Superior temporal gyrus (tissue), 1 donor: ENCODE measurements around the gene RAMACL.
"Not testable (repeated sequence)": the region's sequence is repeated elsewhere in the genome, so short reads cannot be mapped to it uniquely, and the experiment has no call there.

Source experiments
- DNase-seq: peaks from one replicate; pipeline ENCODE4 v3.0.0-alpha.2; 2016; ENCODE audit errors: extremely low spot score

RAMACL gene

GRCh38 chr6:166595949-166596348 lies 9.5 kb upstream of the RAMACL start:
- no peak for DNase-seq

- no peak for DNase-seq
These were observed 8.7 kb upstream of the RAMACL start for GRCh38 chr6:166595061-166595780.

GRCh38 chr6:166592821-166593220 lies 6.3 kb upstream of the RAMACL start:
- no peak for DNase-seq

- no peak for DNase-seq
These were observed 5.6 kb upstream of the RAMACL start for GRCh38 chr6:166591961-166592520.

DNA sequence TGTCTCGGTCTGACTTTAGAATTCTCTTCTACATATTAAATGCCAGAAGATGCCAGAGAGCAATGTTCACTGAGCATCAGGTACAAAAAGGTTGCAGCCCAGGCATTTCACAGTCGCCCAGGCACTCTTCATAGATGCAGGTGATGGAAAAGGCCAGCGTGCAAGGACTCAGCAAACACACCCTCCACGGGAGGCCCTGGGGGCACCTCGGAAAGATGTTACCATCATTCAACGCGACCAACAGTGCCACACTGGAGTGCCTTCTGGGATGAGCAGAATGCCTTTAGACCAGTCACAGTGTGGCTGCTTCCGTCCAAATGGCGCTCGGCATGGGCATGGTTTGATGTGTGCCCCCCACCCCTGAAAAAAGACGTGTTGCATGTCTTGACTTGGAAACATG lies 4.5 kb upstream of the RAMACL start:
- no peak for DNase-seq

DNA sequence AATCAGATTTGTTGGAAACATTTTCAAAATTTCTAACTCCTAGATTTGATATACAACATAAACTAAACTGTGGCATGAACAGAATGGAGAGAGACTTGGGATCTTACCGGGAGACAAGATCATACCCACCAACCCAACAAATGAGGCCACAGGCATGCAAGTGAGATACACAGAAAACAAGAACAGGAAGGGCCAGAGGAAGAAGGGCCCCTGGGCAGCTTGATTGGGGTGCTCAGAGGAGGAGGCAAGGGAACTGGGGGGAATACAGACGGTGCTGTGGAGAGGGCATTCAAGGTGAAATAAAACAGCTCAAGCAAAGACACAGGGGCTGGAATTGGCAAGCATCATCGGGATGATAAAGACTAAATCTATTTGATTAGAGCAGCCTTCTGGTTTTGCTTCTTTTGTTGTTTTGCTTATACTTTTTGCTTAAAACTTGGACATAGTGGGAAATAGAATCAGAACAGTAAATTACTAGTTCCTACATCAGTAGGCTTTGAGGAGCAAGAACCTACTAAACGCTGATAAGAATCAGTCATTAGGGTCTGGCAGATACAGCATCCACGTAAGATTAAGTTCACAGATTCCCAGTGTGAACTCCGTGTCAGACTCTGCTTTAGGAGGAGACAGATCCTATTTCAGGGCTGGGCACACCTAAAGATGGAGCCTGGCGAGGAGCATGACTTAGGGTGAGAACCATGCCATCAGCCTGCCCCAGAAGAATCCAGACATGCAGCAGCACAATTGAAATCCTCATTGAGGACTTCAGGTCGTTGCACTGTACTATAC lies 3.5 kb upstream of the RAMACL start:
- DNase-seq: no peak

GRCh38 chr6:166589337-166589731 lies 2.9 kb upstream of the RAMACL start:
- DNase-seq: no peak

DNA sequence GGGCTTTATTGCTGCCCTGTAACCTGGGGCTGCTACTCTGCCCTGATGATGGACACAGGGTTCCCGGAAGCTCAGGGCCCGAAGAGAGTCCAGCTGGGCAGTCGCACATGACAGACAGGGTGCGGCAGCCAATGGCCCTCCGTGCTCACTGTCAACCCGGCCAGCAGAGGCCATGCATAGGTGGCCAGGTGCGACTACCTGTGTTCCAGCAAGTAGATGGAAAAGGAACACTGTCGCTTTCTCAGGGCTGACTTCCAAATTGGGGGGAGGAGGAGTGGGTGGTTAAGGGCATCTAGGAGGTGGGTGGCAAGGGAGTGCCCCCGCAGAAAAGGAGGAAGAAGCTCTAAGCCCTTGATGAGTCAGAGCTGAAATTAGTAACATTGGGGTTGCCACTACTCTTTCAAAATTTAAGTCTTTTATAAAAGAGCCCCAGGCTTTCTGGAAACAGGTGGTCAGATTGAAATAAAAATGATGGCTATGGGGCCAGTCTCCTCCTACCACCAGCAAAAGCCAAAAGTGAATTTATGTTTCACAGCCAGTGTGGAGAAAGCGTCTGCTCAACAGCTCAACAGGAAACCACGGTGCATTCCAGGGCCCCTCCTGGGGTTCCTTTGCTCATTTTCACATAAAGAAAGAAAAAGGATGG lies 2.3 kb upstream of the RAMACL start:
- DNase-seq: no peak

DNA sequence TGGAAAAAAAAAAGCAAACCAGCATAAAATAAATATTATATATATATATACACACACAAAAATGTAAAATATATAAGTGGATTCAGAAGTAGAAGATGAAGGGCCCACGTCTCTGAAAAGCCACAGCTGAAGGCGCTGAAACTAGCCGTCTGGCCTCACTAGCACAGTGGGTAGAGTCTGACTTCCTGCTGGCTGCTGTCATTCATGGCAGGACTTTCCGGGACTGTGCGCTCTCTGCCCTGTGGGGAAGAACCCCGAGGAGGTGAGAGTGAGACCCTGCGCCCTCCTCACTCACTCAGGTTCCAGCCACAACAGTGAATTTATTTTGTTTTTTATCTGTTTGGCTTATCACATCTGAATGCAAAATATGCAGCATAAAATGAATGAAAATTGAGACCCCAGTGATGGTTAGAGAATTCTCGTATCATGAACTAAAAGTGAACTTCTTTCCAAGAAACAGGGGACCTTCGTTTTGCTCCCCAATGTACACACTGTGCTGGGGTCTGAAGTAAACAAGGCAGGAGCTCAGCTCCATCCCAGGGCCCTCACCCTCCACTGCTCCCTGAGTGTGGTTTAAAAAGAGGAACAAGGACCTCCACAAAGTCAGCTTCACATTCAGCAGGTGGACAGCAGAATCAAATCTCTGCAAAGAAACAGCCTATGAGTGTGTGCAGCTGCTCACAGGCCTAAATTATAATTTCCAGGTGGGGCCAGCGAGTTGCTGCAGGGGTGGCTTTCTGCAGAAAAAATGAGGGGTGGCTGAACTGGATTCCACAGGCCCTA lies 1.3 kb upstream of the RAMACL start:
- no peak for DNase-seq

GRCh38 chr6:166584853-166585429 lies 1.5 kb downstream of the RAMACL start:
- DNase-seq: peak; percentile 56

DNA sequence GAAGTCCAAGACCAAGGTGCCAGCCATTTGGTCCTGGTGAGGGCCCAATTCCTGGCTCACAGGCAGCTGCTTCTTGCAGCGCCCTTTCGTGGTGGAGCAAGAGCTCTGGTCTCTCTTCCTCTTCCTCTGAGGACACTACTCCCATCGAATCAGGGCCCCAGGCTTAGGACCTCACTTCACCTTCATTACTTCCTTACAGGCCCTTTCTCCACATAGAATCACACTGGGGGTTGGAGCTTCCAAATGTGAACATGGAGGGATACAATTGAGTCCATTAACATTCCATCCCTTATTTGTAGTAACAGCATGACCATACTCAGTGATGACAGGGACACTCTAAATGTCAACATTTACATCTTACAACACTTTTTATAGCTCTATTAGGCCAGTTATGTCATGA lies 2.3 kb downstream of the RAMACL start:
- no peak for DNase-seq

GRCh38 chr6:166583230-166583965 lies 3.1 kb downstream of the RAMACL start:
- no peak for DNase-seq

GRCh38 chr6:166582258-166582657 lies 4.2 kb downstream of the RAMACL start:
- DNase-seq: no peak

GRCh38 chr6:166581801-166582200 lies 4.7 kb downstream of the RAMACL start:
- not testable (repeated sequence) for DNase-seq

DNA sequence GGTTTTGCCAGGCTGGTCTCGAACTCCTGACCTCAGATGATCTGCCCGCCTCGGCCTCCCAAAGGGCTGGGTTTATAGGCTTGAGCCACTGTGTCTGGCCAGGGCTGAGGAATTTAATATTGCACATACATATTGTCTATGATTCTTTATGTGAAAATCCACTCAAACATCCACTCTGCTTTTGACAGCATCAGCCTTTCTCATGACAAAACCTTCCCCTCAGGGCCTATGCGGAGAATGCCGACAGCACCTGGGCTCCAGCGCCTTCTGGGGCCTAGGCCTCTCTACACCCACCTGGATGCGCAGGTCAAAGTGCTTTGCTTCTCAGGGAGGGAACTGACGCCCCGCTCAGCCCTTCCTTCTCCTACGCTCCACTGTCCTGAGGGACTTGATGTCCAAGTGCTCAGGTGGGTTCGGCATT lies 5.4 kb downstream of the RAMACL start:
- DNase-seq: no peak

DNA sequence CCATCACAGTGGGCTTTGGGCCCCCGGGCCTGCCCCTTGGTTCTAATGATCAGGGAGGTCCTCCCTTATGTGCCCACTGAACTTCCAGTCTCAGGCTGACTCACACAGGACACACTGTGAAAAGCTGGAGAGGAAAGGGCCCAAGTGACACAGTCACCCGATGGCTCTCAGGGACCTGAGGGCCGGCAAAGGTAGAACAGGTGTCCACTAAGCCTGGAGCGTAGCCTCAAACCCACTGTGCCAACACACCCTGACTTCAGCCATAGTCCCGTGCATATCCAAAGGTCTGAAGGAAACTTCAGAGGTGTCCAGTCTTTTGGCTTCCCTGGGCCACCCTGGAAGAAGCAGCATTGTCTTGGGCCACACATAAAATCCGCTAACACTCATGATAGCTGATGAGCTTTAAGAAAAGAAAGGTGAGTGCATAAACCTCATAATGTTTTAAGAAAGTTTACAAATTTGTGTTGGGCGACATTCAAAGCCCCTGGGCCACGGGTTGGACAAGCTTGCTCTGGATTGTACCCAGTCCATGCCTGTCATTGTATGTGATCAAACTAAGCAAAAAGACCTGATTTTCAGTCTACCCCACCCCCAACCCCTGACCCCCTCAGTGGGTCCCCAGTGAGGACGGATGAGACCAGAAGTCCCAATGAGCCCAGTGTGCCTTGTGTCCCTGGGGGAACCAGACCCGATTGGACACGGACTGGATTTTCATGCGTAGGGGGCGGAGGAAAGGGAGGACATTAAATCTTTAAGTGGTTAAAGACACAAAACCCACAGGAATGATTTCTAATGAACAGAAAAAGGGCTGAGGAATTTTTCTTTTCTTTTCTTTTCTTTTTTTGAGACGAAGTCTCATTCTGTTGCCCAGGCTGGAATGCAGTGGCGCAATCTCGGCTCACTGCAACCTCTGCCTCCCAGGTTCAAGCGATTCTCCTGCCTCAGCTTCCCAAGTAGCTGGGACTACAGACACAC lies 6.1 kb downstream of the RAMACL start:
- no peak for DNase-seq

DNA sequence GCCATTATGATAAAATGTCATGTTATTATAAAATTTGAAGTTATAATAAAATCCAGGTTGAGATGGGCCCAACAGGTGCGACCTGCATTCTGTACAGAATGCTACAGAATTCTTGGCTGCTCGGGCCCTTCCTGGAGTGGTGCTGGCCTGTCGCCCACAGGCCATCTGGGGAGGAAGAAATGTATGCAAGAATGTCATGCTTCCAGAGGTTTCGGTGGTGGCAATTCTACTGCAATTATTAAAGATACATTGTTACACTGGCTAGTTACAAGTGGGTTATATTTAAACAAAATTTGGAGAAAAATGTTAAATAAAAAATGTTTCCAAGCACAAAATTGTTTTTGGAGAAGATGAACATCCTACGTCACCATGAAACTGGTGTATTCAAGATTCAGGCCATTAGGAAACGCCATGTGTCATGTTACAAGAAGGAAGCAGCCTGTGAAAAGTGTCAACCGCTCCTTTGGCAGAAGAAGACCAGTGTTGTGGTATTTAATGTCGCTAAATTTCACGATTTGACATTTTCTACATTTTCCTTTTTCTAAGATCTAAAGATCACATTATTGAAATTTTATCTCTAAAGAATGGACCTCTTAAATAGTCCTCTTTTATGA lies 7.1 kb downstream of the RAMACL start:
- no peak for DNase-seq

DNA sequence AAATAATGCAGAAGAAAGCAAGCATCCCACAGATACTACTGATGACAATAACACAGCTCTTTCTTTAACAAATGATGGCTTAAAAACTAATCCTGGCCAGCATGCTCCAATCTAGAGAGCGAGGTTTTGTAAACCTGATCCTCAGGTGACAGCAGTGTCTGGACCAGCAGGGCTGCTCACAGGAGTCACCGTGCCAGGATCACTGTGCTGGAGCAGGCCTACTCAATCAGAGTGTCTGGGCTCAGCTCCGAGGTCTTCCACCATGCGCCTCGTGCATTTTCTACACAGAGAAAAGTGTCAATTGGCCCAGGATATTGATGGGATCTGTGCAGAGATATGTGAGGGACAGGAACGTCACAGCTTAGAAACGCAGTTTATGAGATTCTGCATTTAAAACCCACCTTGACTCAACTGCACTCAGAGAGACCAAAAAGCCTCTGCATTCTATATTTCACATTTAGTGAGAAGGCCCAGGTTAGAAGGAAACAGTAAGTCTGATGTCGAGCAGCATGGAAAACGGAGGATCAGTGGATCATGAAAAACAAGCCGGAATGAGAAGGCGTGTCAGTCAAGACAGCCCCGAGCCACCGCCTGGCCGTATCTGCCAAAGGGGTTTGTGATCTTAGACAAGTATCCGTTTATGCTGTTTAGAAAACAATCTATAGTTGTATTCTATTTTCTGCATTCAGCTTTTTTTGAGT lies 7.8 kb downstream of the RAMACL start:
- DNase-seq: no peak
